Keratinocyte (primary cell): ENCODE measurements around the gene SCAANT1. TPM values are rescaled to one million over a fixed set of nuclear protein-coding genes. Genes with fewer than 3 reads are reported as not detected.

Experiments used
- DNase-seq: peaks from one replicate; pipeline ENCODE4 v3.0.0-alpha.2; 2011; ENCODE audit warnings: low read depth, missing footprints, low spot score
- FAIRE-seq: peaks from 2 replicates; lab custom pipeline; 2011; peaks lifted over from hg19 to GRCh38; lab: Jason Lieb, UNC
- H2AFZ ChIP-seq: 2 replicates; pipeline ENCODE4 v1.6.0; 2012; ENCODE audit warnings: low read length, control low read depth, inconsistent platforms; ENCODE audit not compliant: control insufficient read depth
- H3K27ac ChIP-seq: 2 replicates; pipeline ENCODE4 v1.5.1; 2011; ENCODE audit warnings: low read length; ENCODE audit not compliant: control insufficient read depth, insufficient read depth
- H3K27me3 ChIP-seq: 3 replicates; pipeline ENCODE4 v1.6.0; 2011; ENCODE audit warnings: low read length; ENCODE audit not compliant: control insufficient read depth, insufficient read depth; ENCODE audit errors: extremely low read depth
- H3K36me3 ChIP-seq, 2 experiments: 2 replicates in 1 of 2; 3 replicates in 1 of 2; pipeline ENCODE4 v1.5.1; 2011; ENCODE audit warnings: low read length in 2 of 2, mild to moderate bottlenecking in 1 of 2; ENCODE audit not compliant: control insufficient read depth in 2 of 2, insufficient read depth in 2 of 2; ENCODE audit errors: extremely low read depth in 1 of 2
- H3K4me1 ChIP-seq: 3 replicates; pipeline ENCODE4 v1.5.1; 2011; ENCODE audit warnings: low read length; ENCODE audit not compliant: control insufficient read depth, insufficient read depth; ENCODE audit errors: extremely low read depth
- H3K4me2 ChIP-seq: 3 replicates; pipeline ENCODE4 v1.6.0; 2011; ENCODE audit warnings: low read depth, low read length; ENCODE audit not compliant: control insufficient read depth, insufficient read depth; ENCODE audit errors: extremely low read depth
- H3K4me3 ChIP-seq, 3 experiments: fragments of 200-600 bp in 1 of 3; sonication (generic) in 1 of 3; 2 replicates in 2 of 3; 3 replicates in 1 of 3; pipeline ENCODE4 v1.5.1; 2011 to 2016; ENCODE audit warnings: low read length in 3 of 3, mild to moderate bottlenecking in 3 of 3, control low read depth in 2 of 3, inconsistent platforms in 1 of 3, low read depth in 1 of 3, mixed read lengths in 1 of 3, mixed run types in 1 of 3, moderate library complexity in 1 of 3; ENCODE audit not compliant: control insufficient read depth in 2 of 3, insufficient read depth in 2 of 3; ENCODE audit errors: extremely low read depth in 1 of 3
- H3K79me2 ChIP-seq: 2 replicates; pipeline ENCODE4 v1.6.0; 2012; ENCODE audit warnings: low read length; ENCODE audit not compliant: control insufficient read depth, insufficient read depth
- H3K9ac ChIP-seq: 3 replicates; pipeline ENCODE4 v1.6.0; 2011; ENCODE audit warnings: low read length; ENCODE audit not compliant: control insufficient read depth, insufficient read depth; ENCODE audit errors: extremely low read depth
- H3K9me1 ChIP-seq: 3 replicates; pipeline ENCODE4 v1.6.0; 2011; ENCODE audit warnings: low read length; ENCODE audit not compliant: control insufficient read depth, insufficient read depth; ENCODE audit errors: extremely low read depth
- H3K9me3 ChIP-seq: 2 replicates; pipeline ENCODE4 v1.5.1; 2012; ENCODE audit warnings: low read depth, low read length; ENCODE audit not compliant: control insufficient read depth
- H4K20me1 ChIP-seq: 3 replicates; pipeline ENCODE4 v1.6.0; 2011; ENCODE audit warnings: low read length; ENCODE audit not compliant: control insufficient read depth, insufficient read depth; ENCODE audit errors: extremely low read depth
- CTCF ChIP-seq, 3 experiments: IDR thresholded peaks in 1 of 3; conservative IDR thresholded peaks in 1 of 3; optimal IDR thresholded peaks in 1 of 3; 2 replicates in 2 of 3; 3 replicates in 1 of 3; pipeline versions ENCODE3 to v1.5.1; 2011; ENCODE audit warnings: low read length in 3 of 3, mild to moderate bottlenecking in 3 of 3, moderate library complexity in 2 of 3, control low read depth in 1 of 3, inconsistent platforms in 1 of 3; ENCODE audit not compliant: insufficient read depth in 2 of 3; ENCODE audit errors: extremely low read depth in 1 of 3
- EZH2 ChIP-seq: IDR thresholded peaks from one replicate; pipeline ENCODE4 v1.6.1; 2012; ENCODE audit warnings: inconsistent platforms, mild to moderate bottlenecking, low read length, moderate library complexity
- dilution Hi-C: fragments of 300-500 bp; cut with MboI; formaldehyde crosslinking; loops from one replicate; pipeline ENCODE4 v1.7.0; 2020; ENCODE audit warnings: low sequenced_read_pairs; ENCODE audit not compliant: extremely low pct_ligation_motif_present
- polyA plus RNA-seq, 5 experiments: library from polyadenylated mRNA; depleted of rRNA in 3 of 5; stranded (reverse) in 3 of 5; stranded (forward) in 1 of 5; unstranded in 1 of 5; fragments of >200 nt; gene quantifications; 1 replicate in 1 of 5; 2 replicates in 3 of 5; 3 replicates in 1 of 5; pipeline versions ENCODE4 v1.2.1 to v1.2.3, GENCODE V29; 2011 to 2012; ENCODE audit warnings: missing spikeins in 2 of 5, low read depth in 1 of 5, low replicate concordance in 1 of 5

Gene SCAANT1
- polyA plus RNA-seq, 1 donor (not counting 4 experiments of a cell fraction or from before 2014, with no cell fraction given): not detected

- Histone ChIP-seq H3K9me3 (no peaks in the 10 kb centered on the region), H3K9ac (no peak overlapping the region), H3K4me2 (no peak overlapping the region), H3K9me1 (no peaks in the 10 kb centered on the region), H3K27ac (no peak overlapping the region), H3K79me2 (peaks cover 38% of the 10 kb centered on the region), H4K20me1 (no peaks in the 10 kb centered on the region), H3K4me3 (no peak overlapping the region), H3K27me3 (no peaks in the 10 kb centered on the region), H2AFZ (no peak overlapping the region), H3K36me3 (peaks cover 0 to 5% of the 10 kb centered on the region in 2 experiments), H3K4me1 (peaks cover 22% of the 10 kb centered on the region)
- FAIRE-seq: no peak
- no peak for TF ChIP-seq CTCF (optimal IDR thresholded peaks at IDR 0.05 in 1 of 3, IDR thresholded peaks at IDR 0.05 in 1 of 3, conservative IDR thresholded peaks at IDR 0.05 in 1 of 3; ENCODE audit: extremely low read depth in 1 of 3, insufficient read depth in 2 of 3, low read length in 3 of 3)
- no peak for TF ChIP-seq EZH2
- DNase-seq: no peak
- dilution Hi-C loops: no loop called here
Observed at GRCh38 chr3:63955830-63956545, 43.8 kb upstream of the SCAANT1 start.

- H4K20me1 ChIP-seq: no peaks in the 10 kb centered on the region
- H3K4me3 ChIP-seq: no peak overlapping the region
- dilution Hi-C loops: no loop called here
- H3K4me2 ChIP-seq: no peak overlapping the region
- no peak for TF ChIP-seq EZH2
- no peak for TF ChIP-seq CTCF (optimal IDR thresholded peaks at IDR 0.05 in 1 of 3, IDR thresholded peaks at IDR 0.05 in 1 of 3, conservative IDR thresholded peaks at IDR 0.05 in 1 of 3; ENCODE audit: extremely low read depth in 1 of 3, insufficient read depth in 2 of 3, low read length in 3 of 3)
- FAIRE-seq (no peak), DNase-seq (no peak)
- H3K36me3 ChIP-seq: peaks cover 0 to 5% of the 10 kb centered on the region in 2 experiments
- H2AFZ ChIP-seq: no peak overlapping the region
- no peaks in the 10 kb centered on the region for H3K9me1 ChIP-seq
- no peak overlapping the region for H3K27ac ChIP-seq
- H3K27me3 ChIP-seq: no peaks in the 10 kb centered on the region
- H3K4me1 ChIP-seq: peaks cover 14% of the 10 kb centered on the region
- no peak overlapping the region for H3K9ac ChIP-seq
- H3K79me2 ChIP-seq: peaks cover 37% of the 10 kb centered on the region
- H3K9me3 ChIP-seq: no peaks in the 10 kb centered on the region
Observed at GRCh38 chr3:63955036-63955650, 43.0 kb upstream of the SCAANT1 start.
